D721Med (cell line): Measurements from ENCODE around the gene ARHGEF17.

Experiments used
- DNase-seq: peaks from one replicate; pipeline ENCODE4 v3.0.0; 2011; ENCODE audit warnings: low spot score; ENCODE audit not compliant: insufficient read length
- FAIRE-seq: peaks from 2 replicates; lab custom pipeline; 2011; peaks lifted over from hg19 to GRCh38; lab: Jason Lieb, UNC
- CTCF ChIP-seq: IDR thresholded peaks from 2 replicates; pipeline ENCODE4 v1.5.1; 2012; ENCODE audit warnings: mild to moderate bottlenecking, control low read depth; ENCODE audit not compliant: insufficient read depth; ENCODE audit errors: missing control alignments

Gene ARHGEF17

DNA sequence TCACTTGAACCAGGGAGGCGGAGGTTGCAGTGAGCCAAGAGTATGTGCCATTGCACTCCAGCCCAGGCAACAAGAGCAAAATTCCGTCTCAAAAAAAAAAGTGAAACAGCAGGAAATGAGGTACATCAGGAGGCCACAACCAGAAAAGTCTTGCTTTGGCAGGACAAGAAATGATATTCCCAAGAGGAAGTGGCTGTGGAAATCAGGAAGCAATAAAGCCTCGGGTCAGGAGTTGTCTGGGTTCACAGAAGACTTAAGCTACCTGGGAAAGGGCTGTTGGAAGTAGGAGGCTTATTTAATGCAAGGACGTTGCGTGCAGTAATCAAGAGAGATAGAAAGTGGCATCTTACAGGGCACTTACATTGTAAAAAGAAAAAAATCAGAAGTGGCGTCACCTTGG lies 58.9 kb downstream of the ARHGEF17 start:
- no peak for TF ChIP-seq CTCF
- FAIRE-seq: no peak
- DNase-seq: no peak

GRCh38 chr11:73367482-73368024 lies 59.5 kb downstream of the ARHGEF17 start:
- FAIRE-seq (no peak), DNase-seq (no peak)
- TF ChIP-seq CTCF: no peak

DNA sequence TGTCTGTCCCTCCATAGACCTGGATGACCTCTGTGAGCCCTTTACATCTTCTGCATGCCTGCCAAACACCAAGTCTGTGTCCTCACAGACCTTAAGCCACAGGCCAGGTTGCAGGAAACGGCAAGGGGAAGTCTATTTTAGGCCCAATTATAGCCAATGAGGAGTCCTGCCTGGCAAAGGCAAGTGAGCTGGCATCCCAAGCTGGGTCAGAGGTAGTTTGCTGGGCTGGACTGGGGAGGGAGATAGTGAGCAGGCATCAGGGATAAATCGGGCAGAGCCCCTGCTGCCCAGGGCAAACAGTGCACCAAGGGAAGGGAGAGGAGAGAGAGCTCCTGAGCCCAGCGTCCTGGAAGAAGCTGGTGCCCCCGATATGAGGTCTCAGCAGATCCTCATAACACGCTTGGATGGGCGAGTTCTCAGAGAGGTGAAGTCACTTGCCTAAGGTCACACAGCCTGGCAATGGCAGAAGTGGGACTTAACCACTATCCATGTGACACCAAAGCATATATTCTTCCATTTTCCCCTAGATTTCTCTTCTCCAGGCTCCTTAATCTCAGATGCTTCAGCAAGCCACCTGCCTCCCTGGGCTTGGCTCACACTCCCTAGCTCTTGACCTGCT lies 64.4 kb downstream of the ARHGEF17 start:
- no peak for TF ChIP-seq CTCF
- FAIRE-seq: no peak
- DNase-seq: no peak

DNA sequence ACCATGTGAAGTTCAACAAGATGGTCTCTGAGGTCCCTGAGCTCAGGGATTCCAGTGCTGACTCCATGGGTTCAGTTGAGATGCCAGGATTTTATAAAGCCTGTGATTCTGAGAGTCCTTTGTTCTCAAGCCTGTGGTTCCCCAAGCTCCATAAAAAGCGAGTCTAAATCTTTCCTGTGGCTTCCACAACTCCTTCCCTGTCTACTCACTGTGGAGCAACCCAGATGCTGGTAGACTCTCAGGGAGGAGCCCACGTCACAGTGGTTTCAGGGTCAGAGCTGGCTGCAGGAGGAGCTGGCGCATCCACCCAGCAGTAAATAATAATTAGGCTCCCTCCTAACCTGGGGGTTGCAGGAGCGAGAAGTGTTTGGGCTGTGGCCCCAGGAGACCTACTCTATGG lies 66.1 kb downstream of the ARHGEF17 start:
- no peak for TF ChIP-seq CTCF
- DNase-seq: no peak

GRCh38 chr11:73375830-73376159 lies 67.7 kb downstream of the ARHGEF17 start:
- no peak for DNase-seq
- TF ChIP-seq CTCF: no peak
- no peak for FAIRE-seq

More for the DNA sequence above, 66.1 kb downstream of the ARHGEF17 start:
- FAIRE-seq: no peak

DNA sequence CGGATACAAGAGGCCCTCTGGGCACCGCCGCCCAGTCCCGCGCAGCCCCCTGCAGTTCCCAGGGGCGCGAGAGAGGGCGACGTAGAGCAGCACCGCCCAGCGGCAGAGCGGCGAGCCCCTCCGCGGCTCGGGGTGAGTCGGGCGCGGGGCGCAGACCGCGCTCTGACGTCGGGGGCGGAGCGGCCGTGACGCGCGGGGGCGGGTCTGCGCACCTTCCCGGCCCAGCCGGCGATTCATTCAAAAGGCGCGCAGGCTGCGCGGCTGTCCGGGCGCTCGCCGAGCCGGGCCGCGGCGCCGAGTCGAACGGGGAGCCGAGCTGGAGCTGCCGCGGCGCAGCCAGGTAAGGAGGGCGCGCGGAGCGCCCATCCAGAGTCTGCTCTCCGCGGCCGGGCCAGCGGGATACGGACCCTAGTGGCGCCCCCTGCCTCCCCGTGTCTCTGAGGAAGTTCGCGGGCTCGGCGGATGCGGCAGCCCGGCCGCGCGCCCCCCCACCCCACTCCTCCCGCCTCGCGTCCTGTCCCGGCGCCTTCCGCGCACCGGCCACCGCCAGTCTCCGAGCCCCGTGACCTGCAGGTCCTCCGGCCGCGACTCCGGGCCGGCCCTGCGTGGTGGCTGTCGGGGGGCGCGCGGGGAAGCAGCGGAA lies 68.2 kb downstream of the ARHGEF17 start, which contains the start of gene RELT:
Gene RELT, plus strand, starts transcription at position 240 of the 643 bp plus-strand sequence. CDS start 12,738 bp downstream, outside the sequence.
- TF ChIP-seq CTCF: peak; percentile 73
- DNase-seq (peak; percentile 95), FAIRE-seq (no peak)
